ENCODE results near the gene EFNB2. TPM values are rescaled to one million over a fixed set of nuclear protein-coding genes. Genes with fewer than 3 reads are reported as not detected.
A peak's percentile ranks its signal among the peaks of the same experiment; 100 is the strongest.

Gene EFNB2
- total RNA-seq, 1 experiment from 2014 or later = 4.7 TPM

DNA sequence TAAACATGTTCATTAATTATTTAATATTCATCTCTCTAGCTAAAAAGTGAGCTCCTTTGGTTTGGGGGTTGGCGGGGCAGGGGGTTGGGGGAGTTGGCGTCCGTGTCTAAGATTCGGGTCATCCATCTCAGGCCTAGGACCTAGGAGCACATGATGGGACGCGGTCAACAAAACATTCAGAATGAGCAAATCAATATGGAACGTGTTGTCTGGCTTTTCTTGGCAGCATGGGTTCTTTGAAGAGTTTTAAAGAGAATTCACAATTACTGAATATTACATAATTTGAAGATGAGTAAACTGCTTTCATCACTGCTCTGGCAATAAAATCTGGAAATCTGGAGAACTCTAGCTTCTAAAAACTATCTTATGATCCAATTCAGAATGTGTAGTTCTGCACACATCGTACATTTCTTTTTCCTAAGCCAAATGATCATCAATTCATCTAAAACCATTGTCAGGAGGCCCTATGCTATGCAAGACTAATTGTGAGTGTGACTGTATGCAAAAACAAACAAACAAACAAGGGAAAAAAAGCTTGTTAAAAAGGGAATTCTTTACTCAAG, 37.9 kb upstream of the EFNB2 start:
- Histone ChIP-seq H3K4me1 (ENCODE audit: control insufficient read depth, insufficient read depth, low read length) (no peaks in the 10 kb centered on the region), H3K27me3 (ENCODE audit: control insufficient read depth, insufficient read depth, low read length) (no peaks in the 10 kb centered on the region), H3K9me3 (ENCODE audit: control insufficient read depth, insufficient read depth, low read depth, low read length) (no peaks in the 10 kb centered on the region), H3K27ac (ENCODE audit: low read length) (no peak overlapping the region), H3K4me3 (ENCODE audit: low read depth in 2 of 2, low read length in 2 of 2) (no peak overlapping the region), H3K36me3 (ENCODE audit: control insufficient read depth, insufficient read depth, low read length) (no peaks in the 10 kb centered on the region)
- DNase-seq (ENCODE audit: low read depth, low spot score) (no peak), ATAC-seq (no peak)
- no peak for TF ChIP-seq SIN3A (IDR thresholded peaks at IDR 0.05; ENCODE audit: borderline replicate concordance, insufficient read depth, low read depth, low read length)
- BruUV-seq (replicated peaks) = no TSS peak
- ChIA-PET CTCF (no interaction called here), POLR2A (no interaction called here)
- in situ Hi-C loops (cut with HindIII; ENCODE audit: low pct_unique_long_range_greater_than_20kb, low sequenced_read_pairs) = no loop called here
- intact Hi-C loops (cut with micrococcal nuclease; ENCODE audit: unreplicated experiment) = no loop called here

GRCh38 chr13:106570299-106570852, 34.9 kb upstream of the EFNB2 start:
- DNase-seq (ENCODE audit: low read depth, low spot score) (no peak), ATAC-seq (no peak)
- in situ Hi-C loops (cut with HindIII; ENCODE audit: low pct_unique_long_range_greater_than_20kb, low sequenced_read_pairs) = no loop called here
- TF ChIP-seq, protein P1, sequence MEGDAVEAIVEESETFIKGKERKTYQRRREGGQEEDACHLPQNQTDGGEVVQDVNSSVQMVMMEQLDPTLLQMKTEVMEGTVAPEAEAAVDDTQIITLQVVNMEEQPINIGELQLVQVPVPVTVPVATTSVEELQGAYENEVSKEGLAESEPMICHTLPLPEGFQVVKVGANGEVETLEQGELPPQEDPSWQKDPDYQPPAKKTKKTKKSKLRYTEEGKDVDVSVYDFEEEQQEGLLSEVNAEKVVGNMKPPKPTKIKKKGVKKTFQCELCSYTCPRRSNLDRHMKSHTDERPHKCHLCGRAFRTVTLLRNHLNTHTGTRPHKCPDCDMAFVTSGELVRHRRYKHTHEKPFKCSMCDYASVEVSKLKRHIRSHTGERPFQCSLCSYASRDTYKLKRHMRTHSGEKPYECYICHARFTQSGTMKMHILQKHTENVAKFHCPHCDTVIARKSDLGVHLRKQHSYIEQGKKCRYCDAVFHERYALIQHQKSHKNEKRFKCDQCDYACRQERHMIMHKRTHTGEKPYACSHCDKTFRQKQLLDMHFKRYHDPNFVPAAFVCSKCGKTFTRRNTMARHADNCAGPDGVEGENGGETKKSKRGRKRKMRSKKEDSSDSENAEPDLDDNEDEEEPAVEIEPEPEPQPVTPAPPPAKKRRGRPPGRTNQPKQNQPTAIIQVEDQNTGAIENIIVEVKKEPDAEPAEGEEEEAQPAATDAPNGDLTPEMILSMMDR (IDR thresholded peaks at IDR 0.05) = no peak
- no peak for TF ChIP-seq SIN3A (IDR thresholded peaks at IDR 0.05; ENCODE audit: borderline replicate concordance, insufficient read depth, low read depth, low read length)
- TF ChIP-seq, protein P2, sequence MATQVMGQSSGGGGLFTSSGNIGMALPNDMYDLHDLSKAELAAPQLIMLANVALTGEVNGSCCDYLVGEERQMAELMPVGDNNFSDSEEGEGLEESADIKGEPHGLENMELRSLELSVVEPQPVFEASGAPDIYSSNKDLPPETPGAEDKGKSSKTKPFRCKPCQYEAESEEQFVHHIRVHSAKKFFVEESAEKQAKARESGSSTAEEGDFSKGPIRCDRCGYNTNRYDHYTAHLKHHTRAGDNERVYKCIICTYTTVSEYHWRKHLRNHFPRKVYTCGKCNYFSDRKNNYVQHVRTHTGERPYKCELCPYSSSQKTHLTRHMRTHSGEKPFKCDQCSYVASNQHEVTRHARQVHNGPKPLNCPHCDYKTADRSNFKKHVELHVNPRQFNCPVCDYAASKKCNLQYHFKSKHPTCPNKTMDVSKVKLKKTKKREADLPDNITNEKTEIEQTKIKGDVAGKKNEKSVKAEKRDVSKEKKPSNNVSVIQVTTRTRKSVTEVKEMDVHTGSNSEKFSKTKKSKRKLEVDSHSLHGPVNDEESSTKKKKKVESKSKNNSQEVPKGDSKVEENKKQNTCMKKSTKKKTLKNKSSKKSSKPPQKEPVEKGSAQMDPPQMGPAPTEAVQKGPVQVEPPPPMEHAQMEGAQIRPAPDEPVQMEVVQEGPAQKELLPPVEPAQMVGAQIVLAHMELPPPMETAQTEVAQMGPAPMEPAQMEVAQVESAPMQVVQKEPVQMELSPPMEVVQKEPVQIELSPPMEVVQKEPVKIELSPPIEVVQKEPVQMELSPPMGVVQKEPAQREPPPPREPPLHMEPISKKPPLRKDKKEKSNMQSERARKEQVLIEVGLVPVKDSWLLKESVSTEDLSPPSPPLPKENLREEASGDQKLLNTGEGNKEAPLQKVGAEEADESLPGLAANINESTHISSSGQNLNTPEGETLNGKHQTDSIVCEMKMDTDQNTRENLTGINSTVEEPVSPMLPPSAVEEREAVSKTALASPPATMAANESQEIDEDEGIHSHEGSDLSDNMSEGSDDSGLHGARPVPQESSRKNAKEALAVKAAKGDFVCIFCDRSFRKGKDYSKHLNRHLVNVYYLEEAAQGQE (IDR thresholded peaks at IDR 0.05; ENCODE audit: insufficient read depth in 1 of 2, low read depth in 2 of 2, low read length in 1 of 2) = no peak
- TF ChIP-seq POLR2AphosphoS5 (IDR thresholded peaks at IDR 0.05; ENCODE audit: low read depth, low read length) = no peak
- TF ChIP-seq TCF7L2 (IDR thresholded peaks at IDR 0.05; ENCODE audit: low read depth, low read length) = no peak
- intact Hi-C loops (cut with micrococcal nuclease; ENCODE audit: unreplicated experiment) = no loop called here
- H3K27me3 ChIP-seq (ENCODE audit: control insufficient read depth, insufficient read depth, low read length) = no peaks in the 10 kb centered on the region
- ChIA-PET POLR2A (no interaction called here), CTCF (no interaction called here)
- peak overlapping the region in 1 of 2 experiments; percentile 5; a peak in 1 of 4 replicates for H3K4me3 ChIP-seq (ENCODE audit: low read depth in 2 of 2, low read length in 2 of 2)
- H3K36me3 ChIP-seq (ENCODE audit: control insufficient read depth, insufficient read depth, low read length) = no peaks in the 10 kb centered on the region; the same call in 1 of the 2 replicates
- H3K9me3 ChIP-seq (ENCODE audit: control insufficient read depth, insufficient read depth, low read depth, low read length) = no peaks in the 10 kb centered on the region
- H3K27ac ChIP-seq (ENCODE audit: low read length) = no peak overlapping the region
- H3K4me1 ChIP-seq (ENCODE audit: control insufficient read depth, insufficient read depth, low read length) = peaks cover 7% of the 10 kb centered on the region
- no TSS peak for BruUV-seq (replicated peaks)
